ENCODE results near the gene DHX15. TPM values are rescaled to one million over a fixed set of nuclear protein-coding genes. Genes with fewer than 3 reads are reported as not detected.

DHX15 gene
- total and polyA plus RNA-seq, 9 of the 15 experiments (the other 6 are each of a cell fraction or from before 2014, with no cell fraction given), result 165 to 287 (median 208) TPM

DNA sequence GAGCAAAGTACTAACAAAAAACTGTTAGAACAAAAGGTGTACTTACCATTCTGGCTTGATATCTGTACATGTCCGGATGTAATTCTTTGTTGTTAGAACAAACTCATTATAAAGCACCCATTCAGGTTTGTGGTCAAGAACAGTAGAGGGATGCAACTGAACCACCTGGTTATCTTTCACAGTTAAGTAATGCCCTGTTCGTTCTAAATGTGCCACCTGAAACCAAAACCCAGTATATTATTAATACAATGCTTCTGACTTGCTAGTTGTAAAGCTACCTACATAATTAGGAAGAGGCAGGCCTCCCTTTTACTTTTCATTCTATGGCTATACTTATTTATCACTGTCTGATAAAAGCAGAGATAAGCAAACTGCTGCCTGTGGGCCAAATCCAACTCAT, 54.8 kb downstream of the DHX15 start:
- Histone ChIP-seq H3K4me1 (replicated peaks in 1 of 2; ENCODE audit: control insufficient read depth in 2 of 2, insufficient read depth in 2 of 2, low read length in 2 of 2) (no peaks in the 10 kb centered on the region), H3K36me3 (ENCODE audit: control insufficient read depth, insufficient read depth, low read length) (peaks cover 94% of the 10 kb centered on the region), H3K9me3 (replicated peaks; ENCODE audit: control insufficient read depth, insufficient read depth, low read depth, low read length) (no peaks in the 10 kb centered on the region), H3K79me2 (ENCODE audit: control insufficient read depth, insufficient read depth, low read length) (peaks cover 30% of the 10 kb centered on the region; the same call in 2 of the 3 replicates), H3K27ac (ENCODE audit: extremely low read depth, low read depth, low read length) (no peak overlapping the region), H3K4me2 (ENCODE audit: insufficient read depth, low read length) (no peak overlapping the region), H4K20me1 (replicated peaks; ENCODE audit: control insufficient read depth, insufficient read depth, low read length) (no peaks in the 10 kb centered on the region), H3K9me1 (ENCODE audit: control insufficient read depth, insufficient read depth, low read length) (no peaks in the 10 kb centered on the region), H2AFZ (ENCODE audit: low read depth, low read length) (no peak overlapping the region), H3K27me3 (ENCODE audit: control insufficient read depth in 2 of 2, insufficient read depth in 2 of 2, low read length in 2 of 2) (no peaks in the 10 kb centered on the region), H3K9ac (ENCODE audit: insufficient read depth in 1 of 2, low read depth in 2 of 2, low read length in 2 of 2) (no peak overlapping the region), H3K4me3 (no peak overlapping the region)
- ChIA-PET POLR2A (no interaction called here), CTCF (ENCODE audit: low intra/inter-chr PET ratio) (no interaction called here)
- DNase-seq (ENCODE audit: extremely low read depth in 1 of 4, low spot score in 3 of 4) (no peak), FAIRE-seq (no peak), ATAC-seq (no peak)
- 93% methylated on average over 2 of the region's 2 CpGs for WGBS (ENCODE audit: insufficient coverage, low coverage, missing lambda C conversion rate)
- BruUV-seq (replicated peaks), result no TSS peak
- intact Hi-C loops (cut with micrococcal nuclease) (no loop called here), in situ Hi-C loops (cut with MboI) (no loop called here)
- TF ChIP-seq, protein P1, sequence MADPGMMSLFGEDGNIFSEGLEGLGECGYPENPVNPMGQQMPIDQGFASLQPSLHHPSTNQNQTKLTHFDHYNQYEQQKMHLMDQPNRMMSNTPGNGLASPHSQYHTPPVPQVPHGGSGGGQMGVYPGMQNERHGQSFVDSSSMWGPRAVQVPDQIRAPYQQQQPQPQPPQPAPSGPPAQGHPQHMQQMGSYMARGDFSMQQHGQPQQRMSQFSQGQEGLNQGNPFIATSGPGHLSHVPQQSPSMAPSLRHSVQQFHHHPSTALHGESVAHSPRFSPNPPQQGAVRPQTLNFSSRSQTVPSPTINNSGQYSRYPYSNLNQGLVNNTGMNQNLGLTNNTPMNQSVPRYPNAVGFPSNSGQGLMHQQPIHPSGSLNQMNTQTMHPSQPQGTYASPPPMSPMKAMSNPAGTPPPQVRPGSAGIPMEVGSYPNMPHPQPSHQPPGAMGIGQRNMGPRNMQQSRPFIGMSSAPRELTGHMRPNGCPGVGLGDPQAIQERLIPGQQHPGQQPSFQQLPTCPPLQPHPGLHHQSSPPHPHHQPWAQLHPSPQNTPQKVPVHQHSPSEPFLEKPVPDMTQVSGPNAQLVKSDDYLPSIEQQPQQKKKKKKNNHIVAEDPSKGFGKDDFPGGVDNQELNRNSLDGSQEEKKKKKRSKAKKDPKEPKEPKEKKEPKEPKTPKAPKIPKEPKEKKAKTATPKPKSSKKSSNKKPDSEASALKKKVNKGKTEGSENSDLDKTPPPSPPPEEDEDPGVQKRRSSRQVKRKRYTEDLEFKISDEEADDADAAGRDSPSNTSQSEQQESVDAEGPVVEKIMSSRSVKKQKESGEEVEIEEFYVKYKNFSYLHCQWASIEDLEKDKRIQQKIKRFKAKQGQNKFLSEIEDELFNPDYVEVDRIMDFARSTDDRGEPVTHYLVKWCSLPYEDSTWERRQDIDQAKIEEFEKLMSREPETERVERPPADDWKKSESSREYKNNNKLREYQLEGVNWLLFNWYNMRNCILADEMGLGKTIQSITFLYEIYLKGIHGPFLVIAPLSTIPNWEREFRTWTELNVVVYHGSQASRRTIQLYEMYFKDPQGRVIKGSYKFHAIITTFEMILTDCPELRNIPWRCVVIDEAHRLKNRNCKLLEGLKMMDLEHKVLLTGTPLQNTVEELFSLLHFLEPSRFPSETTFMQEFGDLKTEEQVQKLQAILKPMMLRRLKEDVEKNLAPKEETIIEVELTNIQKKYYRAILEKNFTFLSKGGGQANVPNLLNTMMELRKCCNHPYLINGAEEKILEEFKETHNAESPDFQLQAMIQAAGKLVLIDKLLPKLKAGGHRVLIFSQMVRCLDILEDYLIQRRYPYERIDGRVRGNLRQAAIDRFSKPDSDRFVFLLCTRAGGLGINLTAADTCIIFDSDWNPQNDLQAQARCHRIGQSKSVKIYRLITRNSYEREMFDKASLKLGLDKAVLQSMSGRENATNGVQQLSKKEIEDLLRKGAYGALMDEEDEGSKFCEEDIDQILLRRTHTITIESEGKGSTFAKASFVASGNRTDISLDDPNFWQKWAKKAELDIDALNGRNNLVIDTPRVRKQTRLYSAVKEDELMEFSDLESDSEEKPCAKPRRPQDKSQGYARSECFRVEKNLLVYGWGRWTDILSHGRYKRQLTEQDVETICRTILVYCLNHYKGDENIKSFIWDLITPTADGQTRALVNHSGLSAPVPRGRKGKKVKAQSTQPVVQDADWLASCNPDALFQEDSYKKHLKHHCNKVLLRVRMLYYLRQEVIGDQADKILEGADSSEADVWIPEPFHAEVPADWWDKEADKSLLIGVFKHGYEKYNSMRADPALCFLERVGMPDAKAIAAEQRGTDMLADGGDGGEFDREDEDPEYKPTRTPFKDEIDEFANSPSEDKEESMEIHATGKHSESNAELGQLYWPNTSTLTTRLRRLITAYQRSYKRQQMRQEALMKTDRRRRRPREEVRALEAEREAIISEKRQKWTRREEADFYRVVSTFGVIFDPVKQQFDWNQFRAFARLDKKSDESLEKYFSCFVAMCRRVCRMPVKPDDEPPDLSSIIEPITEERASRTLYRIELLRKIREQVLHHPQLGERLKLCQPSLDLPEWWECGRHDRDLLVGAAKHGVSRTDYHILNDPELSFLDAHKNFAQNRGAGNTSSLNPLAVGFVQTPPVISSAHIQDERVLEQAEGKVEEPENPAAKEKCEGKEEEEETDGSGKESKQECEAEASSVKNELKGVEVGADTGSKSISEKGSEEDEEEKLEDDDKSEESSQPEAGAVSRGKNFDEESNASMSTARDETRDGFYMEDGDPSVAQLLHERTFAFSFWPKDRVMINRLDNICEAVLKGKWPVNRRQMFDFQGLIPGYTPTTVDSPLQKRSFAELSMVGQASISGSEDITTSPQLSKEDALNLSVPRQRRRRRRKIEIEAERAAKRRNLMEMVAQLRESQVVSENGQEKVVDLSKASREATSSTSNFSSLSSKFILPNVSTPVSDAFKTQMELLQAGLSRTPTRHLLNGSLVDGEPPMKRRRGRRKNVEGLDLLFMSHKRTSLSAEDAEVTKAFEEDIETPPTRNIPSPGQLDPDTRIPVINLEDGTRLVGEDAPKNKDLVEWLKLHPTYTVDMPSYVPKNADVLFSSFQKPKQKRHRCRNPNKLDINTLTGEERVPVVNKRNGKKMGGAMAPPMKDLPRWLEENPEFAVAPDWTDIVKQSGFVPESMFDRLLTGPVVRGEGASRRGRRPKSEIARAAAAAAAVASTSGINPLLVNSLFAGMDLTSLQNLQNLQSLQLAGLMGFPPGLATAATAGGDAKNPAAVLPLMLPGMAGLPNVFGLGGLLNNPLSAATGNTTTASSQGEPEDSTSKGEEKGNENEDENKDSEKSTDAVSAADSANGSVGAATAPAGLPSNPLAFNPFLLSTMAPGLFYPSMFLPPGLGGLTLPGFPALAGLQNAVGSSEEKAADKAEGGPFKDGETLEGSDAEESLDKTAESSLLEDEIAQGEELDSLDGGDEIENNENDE (IDR thresholded peaks at IDR 0.05; ENCODE audit: low read depth, low read length), result no peak
- TF ChIP-seq MED1 (CRISPR knock-in tag; IDR thresholded peaks at IDR 0.05; ENCODE audit: borderline replicate concordance), result no peak

All from K562 (cell line).